Pancreas (tissue), 10 donors: ENCODE measurements around the gene UBE3B. TPM values are rescaled to one million over a fixed set of nuclear protein-coding genes. Genes with fewer than 3 reads are reported as not detected.

Source experiments
- ATAC-seq, 4 donors: fragments of 200-7000 bp; cut with Tn5 transposase; one replicate each; pipeline versions ENCODE4 v1.8.0 to v1.9.1; 2020; ENCODE audit warnings: mild to moderate bottlenecking in 4 of 4, moderate library complexity in 4 of 4
- DNase-seq, 6 donors: peaks; one replicate each; pipeline ENCODE4 v3.0.0-alpha.2; 2020
- FAIRE-seq: peaks from 2 replicates; lab custom pipeline; 2012; peaks lifted over from hg19 to GRCh38; lab: Jason Lieb, UNC
- H3K27ac ChIP-seq, 4 donors: fragments of 200-600 bp; sonication (generic); 1 replicate in 3 of 4; 2 replicates in 1 of 4; pipeline versions ENCODE4 v1.5.0 to v1.8.0; 2020
- H3K27me3 ChIP-seq, 4 donors: fragments of 200-600 bp; one replicate each; pipeline ENCODE4 v1.8.0; 2021
- H3K36me3 ChIP-seq, 3 donors: fragments of 200-600 bp; sonication (generic) in 1 of 3; one replicate each; pipeline versions ENCODE4 v1.5.0 to v1.8.0; 2020 to 2021
- H3K4me1 ChIP-seq, 3 donors: fragments of 200-600 bp; one replicate each; pipeline ENCODE4 v1.8.0; 2021
- H3K4me3 ChIP-seq, 4 donors: fragments of 200-600 bp; sonication (generic) in 2 of 4; one replicate each; pipeline versions ENCODE4 v1.5.0 to v1.8.0; 2020 to 2021
- H3K9me3 ChIP-seq, 4 donors: fragments of 200-600 bp; one replicate each; pipeline ENCODE4 v1.8.0; 2021
- CTCF ChIP-seq, 4 donors: fragments of 200-600 bp; sonication (generic) in 3 of 4; IDR thresholded peaks; one replicate each; pipeline versions ENCODE4 v1.5.0 to v1.8.0; 2021; ENCODE audit warnings: antibody characterized with exemption in 4 of 4
- WGBS, 2 donors: extraction: QIAGEN DNeasy Blood & Tissue Kit; methylation state at CpG; one replicate each; pipeline ENCODE4 v1.1.7; 2013; 5-methylcytosine and 5-hydroxymethylcytosine counted together
- intact Hi-C, 3 donors: fragments of 100-400 bp; cut with DNase I; formaldehyde crosslinking; loops; one replicate each; pipeline versions ENCODE4 v1.11.1 to v1.14.2; 2022
- polyA plus RNA-seq, 2 donors: library from polyadenylated mRNA; stranded (reverse); fragments of 200-250 nt; gene quantifications; one replicate each; pipeline ENCODE4 v1.2.3, GENCODE V29; 2013
- total RNA-seq, 6 donors: library from RNA; stranded (reverse); fragmentation: NEBNext Ultra II Directional in 4 of 6; extraction: Animal tissue kit (Norgen Biotek cat#: 25700) in 4 of 6; gene quantifications; one replicate each; pipeline versions ENCODE4 v1.2.1 to v1.2.4, GENCODE V29; 2021 to 2023
- donor health status: healthy with polysubstance abuse.
- donor health status: DM: no; HTN: no; CAD: no; lungs with moderate emphysema.
- donor health status: DM: no; HTN: no; CAD: no.
- donor health status: control.
- donor health status: control.
- donor health status: Bipolar disorder and iron deficiency.
- donor health status: DM: yes; HTN: yes; CAD: no.
- donor health status: DM: no; HTN: no; CAD: no.
- donor health status: DM: no; HTN: no; CAD: no.
- donor health status: DM: yes; HTN: yes; CAD: no.

Gene UBE3B
- total and polyA plus RNA-seq, 8 donors, result 9.8 to 25.6 (median 13.8) TPM

GRCh38 chr12:109573914-109574244 lies 96.4 kb downstream of the UBE3B start:
- no peak for TF ChIP-seq CTCF (IDR thresholded peaks at IDR 0.05)
- 0 to 1% methylated on average over 13 of the region's 13 CpGs for WGBS, 2 donors
- H3K4me1 ChIP-seq, result peaks cover 0 to 15% (median 7%) of the 10 kb centered on the region in 3 donors
- no peaks in the 10 kb centered on the region for H3K27me3 ChIP-seq
- H3K9me3 ChIP-seq, result no peaks in the 10 kb centered on the region
- ATAC-seq, result no peak
- H3K27ac ChIP-seq, result peak overlapping the region in 1 of 4 donors; percentile 84
- peak overlapping the region; percentile 61 to 88 (median 74) for H3K4me3 ChIP-seq
- H3K36me3 ChIP-seq, result peaks cover 0 to 12% (median 0%) of the 10 kb centered on the region in 3 donors
- intact Hi-C loops, result no loop called here
- no peak for DNase-seq
- no peak for FAIRE-seq

GRCh38 chr12:109575683-109576082 lies 98.2 kb downstream of the UBE3B start:
- H3K27me3 ChIP-seq, result no peaks in the 10 kb centered on the region
- FAIRE-seq (no peak), DNase-seq (no peak), ATAC-seq (no peak)
- peaks cover 0 to 15% (median 7%) of the 10 kb centered on the region in 3 donors for H3K4me1 ChIP-seq
- H3K9me3 ChIP-seq, result no peaks in the 10 kb centered on the region
- 56 to 64% methylated on average over 3 of the region's 3 CpGs for WGBS, 2 donors
- no peak for TF ChIP-seq CTCF (IDR thresholded peaks at IDR 0.05)
- intact Hi-C loops, result no loop called here
- H3K36me3 ChIP-seq, result peaks cover 0 to 18% (median 4%) of the 10 kb centered on the region in 3 donors
- H3K4me3 ChIP-seq, result no peak overlapping the region
- no peak overlapping the region for H3K27ac ChIP-seq

GRCh38 chr12:109577311-109577710 lies 99.9 kb downstream of the UBE3B start:
- Histone ChIP-seq H3K36me3 (peaks cover 0 to 18% (median 4%) of the 10 kb centered on the region in 3 donors), H3K9me3 (no peaks in the 10 kb centered on the region), H3K27me3 (no peaks in the 10 kb centered on the region), H3K4me1 (peaks cover 0 to 11% (median 7%) of the 10 kb centered on the region in 3 donors), H3K4me3 (no peak overlapping the region), H3K27ac (no peak overlapping the region)
- TF ChIP-seq CTCF (IDR thresholded peaks at IDR 0.05), result no peak
- intact Hi-C loops, result no loop called here
- no peak for DNase-seq
- WGBS, 2 donors, result 95 to 96% methylated on average over 1 of the region's 1 CpG
- no peak for ATAC-seq
- FAIRE-seq, result no peak

- TF ChIP-seq CTCF (IDR thresholded peaks at IDR 0.05), result no peak
- no peak for FAIRE-seq
- DNase-seq, result no peak
- Histone ChIP-seq H3K4me1 (peaks cover 0 to 7% (median 7%) of the 10 kb centered on the region in 3 donors), H3K36me3 (peaks cover 0 to 18% (median 4%) of the 10 kb centered on the region in 3 donors), H3K4me3 (no peak overlapping the region), H3K27ac (no peak overlapping the region), H3K27me3 (no peaks in the 10 kb centered on the region), H3K9me3 (no peaks in the 10 kb centered on the region)
- no peak for ATAC-seq
- WGBS, 2 donors, result 83 to 84% methylated on average over 8 of the region's 8 CpGs
- intact Hi-C loops, result no loop called here
Observed at GRCh38 chr12:109578330-109578927, 101.0 kb downstream of the UBE3B start.

GRCh38 chr12:109579639-109580038 lies 102.2 kb downstream of the UBE3B start:
- WGBS, 2 donors, result 82 to 84% methylated on average over 7 of the region's 7 CpGs
- DNase-seq (peak in 1 of 6 donors; percentile 16), FAIRE-seq (no peak), ATAC-seq (no peak)
- Histone ChIP-seq H3K27me3 (no peaks in the 10 kb centered on the region), H3K9me3 (no peaks in the 10 kb centered on the region), H3K36me3 (peaks cover 0 to 18% (median 4%) of the 10 kb centered on the region in 3 donors), H3K4me3 (no peak overlapping the region), H3K4me1 (peaks cover 0 to 3% (median under 1%) of the 10 kb centered on the region in 3 donors), H3K27ac (no peak overlapping the region)
- intact Hi-C loops, result no loop called here
- TF ChIP-seq CTCF (IDR thresholded peaks at IDR 0.05), result no peak
